SK-N-SH (cell line): ENCODE measurements around the gene TMUB1. TPM values are rescaled to one million over a fixed set of nuclear protein-coding genes. Genes with fewer than 3 reads are reported as not detected.

Source experiments
- CTCF ChIA-PET: fragments of 300-600, 350-600 bp; formaldehyde crosslinking; extraction: SDS; loops from one replicate; lab custom pipeline; 2021; lab: Yijun Ruan, JAX
- POLR2A ChIA-PET: fragments of 350-600 bp; sonication (Branson Sonifier 250); formaldehyde crosslinking; extraction: SDS; loops from one replicate; lab custom pipeline; 2020; ENCODE audit warnings: antibody characterized with exemption, inconsistent platforms; lab: Yijun Ruan, JAX
- DNase-seq: peaks from one replicate; pipeline ENCODE4 v3.0.0; 2012
- H2AFZ ChIP-seq: fragments of 200-600 bp; sonication (generic); 2 replicates; pipeline ENCODE4 v1.8.1; 2016; ENCODE audit warnings: antibody characterized with exemption, mild to moderate bottlenecking, low read depth
- H3F3A ChIP-seq: fragments of 200-600 bp; sonication (generic); replicated peaks from 2 replicates; pipeline ENCODE3; 2016; ENCODE audit warnings: antibody characterized with exemption, mild to moderate bottlenecking; ENCODE audit not compliant: insufficient read depth
- H3K27ac ChIP-seq, 2 experiments: fragments of 200-500 bp in 1 of 2; fragments of 200-600 bp in 1 of 2; sonication (Bioruptor generic) in 1 of 2; sonication (generic), shearing (Covaris generic) in 1 of 2; 2 replicates each; pipeline versions ENCODE4 v1.5.1 to v1.6.1; 2014 to 2016; ENCODE audit warnings: low read depth in 2 of 2, inconsistent platforms in 1 of 2, low read length in 1 of 2, mild to moderate bottlenecking in 1 of 2, mixed read lengths in 1 of 2
- H3K27me3 ChIP-seq: fragments of 200-600 bp; sonication (generic), shearing (Covaris generic); 2 replicates; pipeline ENCODE4 v1.6.1; 2016; ENCODE audit warnings: mixed run types; ENCODE audit not compliant: insufficient read depth
- H3K36me3 ChIP-seq, 2 experiments: fragments of 200-500 bp in 1 of 2; fragments of 200-600 bp in 1 of 2; sonication (Bioruptor generic) in 1 of 2; sonication (generic) in 1 of 2; replicated peaks in 1 of 2; 2 replicates each; pipeline versions ENCODE3 to v1.5.1; 2014 to 2016; ENCODE audit warnings: low read length in 1 of 2, mild to moderate bottlenecking in 1 of 2; ENCODE audit not compliant: insufficient read depth in 2 of 2, control insufficient read depth in 1 of 2
- H3K4me1 ChIP-seq, 2 experiments: fragments of 200-500 bp in 1 of 2; fragments of 200-600 bp in 1 of 2; sonication (Bioruptor generic) in 1 of 2; sonication (generic), shearing (Covaris generic) in 1 of 2; 2 replicates each; pipeline versions ENCODE4 v1.5.1 to v1.6.1; 2014 to 2016; ENCODE audit warnings: low read depth in 1 of 2, low read length in 1 of 2, mixed run types in 1 of 2; ENCODE audit not compliant: insufficient read depth in 2 of 2, control insufficient read depth in 1 of 2
- H3K4me2 ChIP-seq: fragments of 200-600 bp; sonication (generic), shearing (Covaris generic); 2 replicates; pipeline ENCODE4 v1.6.1; 2017; ENCODE audit warnings: mixed run types
- H3K4me3 ChIP-seq, 2 experiments: fragments of 200-500 bp in 1 of 2; fragments of 200-600 bp in 1 of 2; sonication (Bioruptor generic) in 1 of 2; sonication (generic), shearing (Covaris generic) in 1 of 2; 2 replicates each; pipeline versions ENCODE4 v1.5.1 to v1.8.1; 2014 to 2016; ENCODE audit warnings: low read depth in 2 of 2, inconsistent platforms in 1 of 2, low read length in 1 of 2, mild to moderate bottlenecking in 1 of 2, mixed read lengths in 1 of 2, moderate library complexity in 1 of 2
- H3K79me2 ChIP-seq: fragments of 200-600 bp; sonication (generic); 2 replicates; pipeline ENCODE4 v1.8.1; 2017; ENCODE audit warnings: mild to moderate bottlenecking; ENCODE audit not compliant: insufficient read depth
- H3K9ac ChIP-seq: fragments of 200-600 bp; sonication (generic); 2 replicates; pipeline ENCODE4 v1.6.1; 2017; ENCODE audit warnings: mixed run types
- H3K9me2 ChIP-seq: fragments of 200-600 bp; sonication (generic); 2 replicates; pipeline ENCODE4 v1.6.1; 2017; ENCODE audit warnings: mixed run types
- H3K9me3 ChIP-seq: fragments of 200-600 bp; sonication (generic); 2 replicates; pipeline ENCODE4 v1.6.1; 2017; ENCODE audit warnings: mixed run types, mild to moderate bottlenecking, moderate library complexity
- H4K20me1 ChIP-seq: fragments of 200-600 bp; sonication (generic); 2 replicates; pipeline ENCODE4 v1.6.1; 2017; ENCODE audit warnings: mild to moderate bottlenecking, mixed run types; ENCODE audit not compliant: insufficient read depth
- CHD2 ChIP-seq: fragments of 150-350 bp; IDR thresholded peaks from 2 replicates; pipeline ENCODE4 v1.6.1; 2018; ENCODE audit warnings: low read length; ENCODE audit not compliant: partially characterized antibody
- ELF1 ChIP-seq: IDR thresholded peaks from 2 replicates; pipeline ENCODE4 v1.4.0; 2012
- EZH2phosphoT487 ChIP-seq: fragments of 200-600 bp; sonication (generic); IDR thresholded peaks from 2 replicates; pipeline ENCODE4 v1.6.1; 2017; ENCODE audit warnings: low read depth, mixed run types, mild to moderate bottlenecking, antibody characterized with exemption, moderate library complexity, borderline replicate concordance
- FOXJ3 ChIP-seq: sonication (generic); formaldehyde crosslinking; IDR thresholded peaks from 2 replicates; pipeline ENCODE4 v1.5.1; 2020; ENCODE audit warnings: mild to moderate bottlenecking, missing genetic modification reagents
- FOXM1 ChIP-seq: IDR thresholded peaks from 2 replicates; pipeline ENCODE4 v1.4.0; 2012; ENCODE audit warnings: low read depth, mild to moderate bottlenecking
- GABPA ChIP-seq: IDR thresholded peaks from 2 replicates; pipeline ENCODE4 v1.4.0; 2012; ENCODE audit warnings: low read depth, mild to moderate bottlenecking
- MEF2A ChIP-seq: IDR thresholded peaks from 2 replicates; pipeline ENCODE4 v1.4.0; 2012; ENCODE audit warnings: low read depth, borderline replicate concordance
- NFIC ChIP-seq: IDR thresholded peaks from 2 replicates; pipeline ENCODE4 v1.4.0; 2012; ENCODE audit warnings: borderline replicate concordance
- NRF1 ChIP-seq: IDR thresholded peaks from 2 replicates; pipeline ENCODE4 v1.6.1; 2012; ENCODE audit warnings: low read depth, mild to moderate bottlenecking, low read length
- POLR2AphosphoS5 ChIP-seq: IDR thresholded peaks from 2 replicates; pipeline ENCODE4 v1.6.1; 2012; ENCODE audit warnings: low read depth, low read length
- RAD21 ChIP-seq: IDR thresholded peaks from 2 replicates; pipeline ENCODE4 v1.6.1; 2012; ENCODE audit warnings: mild to moderate bottlenecking, low read length
- RXRA ChIP-seq: IDR thresholded peaks from 2 replicates; pipeline ENCODE4 v1.4.0; 2012; ENCODE audit warnings: low read depth, mild to moderate bottlenecking, borderline replicate concordance
- SMC3 ChIP-seq: IDR thresholded peaks from 2 replicates; pipeline ENCODE4 v1.6.1; 2012; ENCODE audit warnings: low read depth, low read length, improper control_type of control experiment
- TAF1 ChIP-seq: IDR thresholded peaks from 2 replicates; pipeline ENCODE4 v1.6.1; 2012; ENCODE audit warnings: low read depth, mild to moderate bottlenecking, low read length, moderate library complexity, borderline replicate concordance
- TEAD4 ChIP-seq: IDR thresholded peaks from 2 replicates; pipeline ENCODE4 v1.4.0; 2012; ENCODE audit warnings: mild to moderate bottlenecking, borderline replicate concordance; ENCODE audit not compliant: insufficient read depth
- YY1 ChIP-seq: IDR thresholded peaks from 2 replicates; pipeline ENCODE4 v1.4.0; 2012; ENCODE audit warnings: low read depth, mild to moderate bottlenecking
- WGBS: methylation state at CpG from one replicate; pipeline ENCODE4 v1.1.6; 2017; ENCODE audit warnings: low lambda C conversion rate; 5-methylcytosine and 5-hydroxymethylcytosine counted together
- polyA plus RNA-seq, 3 experiments: library from polyadenylated mRNA; depleted of rRNA; stranded (reverse); fragments of >200 nt; gene quantifications; 2 replicates each; pipeline ENCODE4 v1.2.3, GENCODE V29; 2012
- TF ChIP-seq, protein P1 (sequence below): fragments of 150-350 bp; IDR thresholded peaks from 2 replicates; pipeline ENCODE4 v1.6.1; 2016; ENCODE audit warnings: mild to moderate bottlenecking, low read depth, low read length
- TF ChIP-seq, protein P2 (sequence below): fragments of 200-600 bp; sonication (generic); IDR thresholded peaks from 2 replicates; pipeline ENCODE4 v1.6.1; 2017; ENCODE audit warnings: antibody characterized with exemption, mild to moderate bottlenecking, moderate library complexity
- TF ChIP-seq, protein P3 (sequence below): IDR thresholded peaks from 2 replicates; pipeline ENCODE4 v1.4.0; 2012; ENCODE audit warnings: low read depth, borderline replicate concordance

The TMUB1 gene
- polyA plus RNA-seq, 1 of the 3 experiments (the other 2 are of a cell fraction): 60.6 TPM

DNA sequence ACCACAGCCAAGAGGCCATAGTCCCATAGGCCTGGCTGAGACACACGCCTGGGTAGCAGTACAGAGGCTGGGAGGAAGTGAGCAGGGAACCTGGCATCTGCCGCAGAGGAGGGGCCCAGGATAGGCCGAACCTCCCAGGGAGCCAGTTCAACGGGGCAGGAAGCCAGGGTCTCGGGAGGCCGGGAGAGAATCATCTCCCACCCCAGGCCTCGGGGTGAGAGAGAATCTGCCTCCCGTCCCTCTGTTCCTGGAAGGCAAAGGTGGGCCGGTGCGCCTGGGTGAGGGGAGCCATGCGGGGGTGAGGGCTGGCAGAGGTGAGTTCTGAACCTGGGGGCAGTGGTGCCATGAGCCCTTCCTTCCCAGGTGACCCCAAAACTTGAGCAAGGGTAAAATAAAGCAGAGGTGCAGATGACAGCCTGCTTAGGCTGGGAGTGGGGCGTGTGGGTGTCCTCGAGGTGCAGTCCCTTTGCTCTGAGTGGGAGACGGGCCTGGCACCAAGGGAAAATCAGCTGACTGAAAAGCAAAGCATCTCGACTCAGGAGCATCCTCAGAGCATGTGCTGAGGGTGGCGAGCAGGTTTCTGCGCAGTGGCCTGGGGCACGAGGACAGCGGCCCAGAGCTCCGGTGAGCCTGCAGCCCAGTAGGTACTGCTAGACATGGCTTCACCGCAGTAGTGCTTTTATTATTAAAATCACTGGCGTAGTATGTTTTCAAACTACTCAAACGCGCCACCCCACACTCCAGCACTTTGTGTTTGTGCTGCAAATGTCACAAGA, 18.5 kb upstream of the TMUB1 start:
- TF ChIP-seq NRF1: no peak
- no peak for TF ChIP-seq MEF2A
- TF ChIP-seq NFIC: no peak
- TF ChIP-seq ELF1: no peak
- TF ChIP-seq TAF1: no peak
- TF ChIP-seq SMC3: no peak
- TF ChIP-seq CHD2: no peak
- TF ChIP-seq, protein P1, sequence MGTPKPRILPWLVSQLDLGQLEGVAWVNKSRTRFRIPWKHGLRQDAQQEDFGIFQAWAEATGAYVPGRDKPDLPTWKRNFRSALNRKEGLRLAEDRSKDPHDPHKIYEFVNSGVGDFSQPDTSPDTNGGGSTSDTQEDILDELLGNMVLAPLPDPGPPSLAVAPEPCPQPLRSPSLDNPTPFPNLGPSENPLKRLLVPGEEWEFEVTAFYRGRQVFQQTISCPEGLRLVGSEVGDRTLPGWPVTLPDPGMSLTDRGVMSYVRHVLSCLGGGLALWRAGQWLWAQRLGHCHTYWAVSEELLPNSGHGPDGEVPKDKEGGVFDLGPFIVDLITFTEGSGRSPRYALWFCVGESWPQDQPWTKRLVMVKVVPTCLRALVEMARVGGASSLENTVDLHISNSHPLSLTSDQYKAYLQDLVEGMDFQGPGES: no peak
- TF ChIP-seq, protein P2, sequence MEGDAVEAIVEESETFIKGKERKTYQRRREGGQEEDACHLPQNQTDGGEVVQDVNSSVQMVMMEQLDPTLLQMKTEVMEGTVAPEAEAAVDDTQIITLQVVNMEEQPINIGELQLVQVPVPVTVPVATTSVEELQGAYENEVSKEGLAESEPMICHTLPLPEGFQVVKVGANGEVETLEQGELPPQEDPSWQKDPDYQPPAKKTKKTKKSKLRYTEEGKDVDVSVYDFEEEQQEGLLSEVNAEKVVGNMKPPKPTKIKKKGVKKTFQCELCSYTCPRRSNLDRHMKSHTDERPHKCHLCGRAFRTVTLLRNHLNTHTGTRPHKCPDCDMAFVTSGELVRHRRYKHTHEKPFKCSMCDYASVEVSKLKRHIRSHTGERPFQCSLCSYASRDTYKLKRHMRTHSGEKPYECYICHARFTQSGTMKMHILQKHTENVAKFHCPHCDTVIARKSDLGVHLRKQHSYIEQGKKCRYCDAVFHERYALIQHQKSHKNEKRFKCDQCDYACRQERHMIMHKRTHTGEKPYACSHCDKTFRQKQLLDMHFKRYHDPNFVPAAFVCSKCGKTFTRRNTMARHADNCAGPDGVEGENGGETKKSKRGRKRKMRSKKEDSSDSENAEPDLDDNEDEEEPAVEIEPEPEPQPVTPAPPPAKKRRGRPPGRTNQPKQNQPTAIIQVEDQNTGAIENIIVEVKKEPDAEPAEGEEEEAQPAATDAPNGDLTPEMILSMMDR: no peak
- TF ChIP-seq RXRA: no peak
- TF ChIP-seq, protein P3, sequence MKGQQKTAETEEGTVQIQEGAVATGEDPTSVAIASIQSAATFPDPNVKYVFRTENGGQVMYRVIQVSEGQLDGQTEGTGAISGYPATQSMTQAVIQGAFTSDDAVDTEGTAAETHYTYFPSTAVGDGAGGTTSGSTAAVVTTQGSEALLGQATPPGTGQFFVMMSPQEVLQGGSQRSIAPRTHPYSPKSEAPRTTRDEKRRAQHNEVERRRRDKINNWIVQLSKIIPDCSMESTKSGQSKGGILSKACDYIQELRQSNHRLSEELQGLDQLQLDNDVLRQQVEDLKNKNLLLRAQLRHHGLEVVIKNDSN: no peak
- TF ChIP-seq POLR2AphosphoS5: no peak
- TF ChIP-seq GABPA: no peak
- no peak for TF ChIP-seq TEAD4
- TF ChIP-seq FOXM1: no peak
- no peak for TF ChIP-seq FOXJ3 (CRISPR knock-in tag)
- TF ChIP-seq EZH2phosphoT487: no peak
- no peak for TF ChIP-seq YY1
- no peak for TF ChIP-seq RAD21
- WGBS: 94% methylated on average over 24 of the region's 24 CpGs
- peaks cover 93% of the 10 kb centered on the region for H4K20me1 ChIP-seq

More for the DNA sequence above, 18.5 kb upstream of the TMUB1 start:
- Histone ChIP-seq H3K9ac (no peak overlapping the region), H3K9me3 (no peaks in the 10 kb centered on the region), H3K36me3 (peaks cover 0 to 5% of the 10 kb centered on the region in 2 experiments), H3K4me2 (no peak overlapping the region), H3F3A (peaks cover 24% of the 10 kb centered on the region), H3K27me3 (no peaks in the 10 kb centered on the region), H3K79me2 (peaks cover 94% of the 10 kb centered on the region), H3K9me2 (no peaks in the 10 kb centered on the region), H3K27ac (no peak overlapping the region), H2AFZ (no peak overlapping the region), H3K4me1 (peaks cover 0 to 7% of the 10 kb centered on the region in 2 experiments; a peak in 1 of 4 replicates), H3K4me3 (no peak overlapping the region)
- POLR2A ChIA-PET: no interaction called here
- DNase-seq: no peak
- CTCF ChIA-PET: interaction anchor here (1.1 to 18.7 kb wide), 3 partner anchors 11 to 73 kb away, joined by 3 to 474 read pairs (median 54); partner anchors contain the start of genes ABCB8, AGAP3, FASTK and TMUB1
